ENCODE results near the gene NEURL3.

The NEURL3 gene

GRCh38 chr2:96550787-96551604 is 45.8 kb upstream of the NEURL3 start (continued):
- TF ChIP-seq TSHZ2 (CRISPR knock-in tag; IDR thresholded peaks at IDR 0.05) (no peak), RARB (CRISPR knock-in tag; IDR thresholded peaks at IDR 0.05) (no peak), ESRRG (CRISPR knock-in tag; IDR thresholded peaks at IDR 0.05) (no peak), OSR1 (CRISPR knock-in tag; IDR thresholded peaks at IDR 0.05) (no peak), ZNF8 (CRISPR knock-in tag; IDR thresholded peaks at IDR 0.05) (no peak)

- ATAC-seq, result no peak
Measured at GRCh38 chr2:96549967-96550786, 45.0 kb upstream of the NEURL3 start.

GRCh38 chr2:96549466-96549785 is 44.3 kb upstream of the NEURL3 start:
- no peak for ATAC-seq
- TF ChIP-seq RARB (CRISPR knock-in tag; IDR thresholded peaks at IDR 0.05) (no peak), SNAI2 (CRISPR knock-in tag; IDR thresholded peaks at IDR 0.05) (no peak), ESRRG (CRISPR knock-in tag; IDR thresholded peaks at IDR 0.05) (no peak), OSR1 (CRISPR knock-in tag; IDR thresholded peaks at IDR 0.05) (no peak), PATZ1 (CRISPR knock-in tag; IDR thresholded peaks at IDR 0.05; ENCODE audit: borderline replicate concordance) (no peak)

More at GRCh38 chr2:96549967-96550786, 45.0 kb upstream of the NEURL3 start:
- TF ChIP-seq PATZ1 (CRISPR knock-in tag; IDR thresholded peaks at IDR 0.05; ENCODE audit: borderline replicate concordance) (no peak), CREB5 (CRISPR knock-in tag; IDR thresholded peaks at IDR 0.05; ENCODE audit: low read depth) (no peak), PPARA (CRISPR knock-in tag; IDR thresholded peaks at IDR 0.05; ENCODE audit: borderline replicate concordance) (no peak), CSRNP3 (CRISPR knock-in tag; IDR thresholded peaks at IDR 0.05) (no peak), CSDC2 (CRISPR knock-in tag; IDR thresholded peaks at IDR 0.05) (no peak), ZC3H10 (CRISPR knock-in tag; IDR thresholded peaks at IDR 0.05) (no peak), ISL1 (CRISPR knock-in tag; IDR thresholded peaks at IDR 0.05) (no peak), ZFP3 (CRISPR knock-in tag; IDR thresholded peaks at IDR 0.05) (no peak), TOX (CRISPR knock-in tag; IDR thresholded peaks at IDR 0.05; ENCODE audit: borderline replicate concordance) (no peak), ARNTL (CRISPR knock-in tag; IDR thresholded peaks at IDR 0.05; ENCODE audit: borderline replicate concordance, low read depth) (no peak), RARB (CRISPR knock-in tag; IDR thresholded peaks at IDR 0.05) (no peak), ESRRG (CRISPR knock-in tag; IDR thresholded peaks at IDR 0.05) (no peak), SNAI2 (CRISPR knock-in tag; IDR thresholded peaks at IDR 0.05) (no peak), ZNF70 (CRISPR knock-in tag; IDR thresholded peaks at IDR 0.05) (no peak), ZNF565 (CRISPR knock-in tag; conservative IDR thresholded peaks at IDR 0.05; ENCODE audit: low read depth) (no peak), GLIS3 (CRISPR knock-in tag; IDR thresholded peaks at IDR 0.05) (no peak), ZFP30 (CRISPR knock-in tag; IDR thresholded peaks at IDR 0.05) (no peak)

Measured in SK-N-SH treated with all-trans-retinoic acid at 6 μM for 48 hours (cell line).